K562 (cell line): ENCODE measurements around the gene VAC14.

Source experiments
- ATF2 ChIP-seq: sonication (generic); formaldehyde crosslinking; IDR thresholded peaks from 2 replicates; pipeline ENCODE4 v1.8.1; 2022; ENCODE audit warnings: missing genetic modification reagents
- POLR2A ChIP-seq: fragments of 450-650 bp; conservative IDR thresholded peaks from 2 replicates; pipeline ENCODE4 v1.6.1; 2016

- no peak for TF ChIP-seq POLR2A
- no peak for TF ChIP-seq ATF2 (CRISPR knock-in tag)
Measured at GRCh38 chr16:70746040-70746707, 54.8 kb downstream of the VAC14 start.
